SU-DHL-6 (cell line): ENCODE measurements around the gene RHOJ.

Experiments
- H2AFZ ChIP-seq: fragments of 200-600 bp; sonication (generic); 2 replicates; pipeline ENCODE4 v1.6.1; 2014; ENCODE audit warnings: low read depth, mild to moderate bottlenecking, moderate library complexity, mixed read lengths, antibody characterized with exemption, low read length; ENCODE audit not compliant: severe bottlenecking
- H3F3A ChIP-seq: fragments of 200-600 bp; shearing (Covaris generic); 2 replicates; pipeline ENCODE4 v1.6.0; 2016; ENCODE audit warnings: antibody characterized with exemption, mild to moderate bottlenecking; ENCODE audit not compliant: insufficient read depth
- H3K27ac ChIP-seq: fragments of 200-600 bp; sonication (generic); 2 replicates; pipeline ENCODE4 v1.5.1; 2016; ENCODE audit warnings: low read depth, mild to moderate bottlenecking, low read length, moderate library complexity, mixed read lengths
- H3K27me3 ChIP-seq: fragments of 200-600 bp; sonication (generic), shearing (Covaris generic); 2 replicates; pipeline ENCODE4 v1.6.0; 2014; ENCODE audit warnings: mild to moderate bottlenecking, low read length
- H3K36me3 ChIP-seq: fragments of 200-600 bp; sonication (generic); 2 replicates; pipeline ENCODE4 v1.6.1; 2014; ENCODE audit warnings: mild to moderate bottlenecking, low read length, mixed read lengths
- H3K4me2 ChIP-seq: fragments of 300-600, 200-600 bp; shearing (Covaris generic), sonication (generic); 2 replicates; pipeline ENCODE4 v1.6.0; 2014; ENCODE audit warnings: low read length, low read depth, mild to moderate bottlenecking; ENCODE audit not compliant: poor library complexity, severe bottlenecking
- H3K4me3 ChIP-seq: fragments of 200-600 bp; sonication (generic); 2 replicates; pipeline ENCODE4 v1.5.1; 2014; ENCODE audit warnings: antibody characterized with exemption, low read length, mild to moderate bottlenecking, mixed read lengths; ENCODE audit not compliant: insufficient read depth, poor library complexity, severe bottlenecking
- H3K79me2 ChIP-seq: fragments of 200-600 bp; sonication (generic); 2 replicates; pipeline ENCODE4 v1.6.1; 2014; ENCODE audit warnings: mild to moderate bottlenecking, low read length, moderate library complexity; ENCODE audit not compliant: insufficient read depth
- H3K9ac ChIP-seq: fragments of 200-600 bp; sonication (generic); 2 replicates; pipeline ENCODE4 v1.7.0; 2014; ENCODE audit warnings: mild to moderate bottlenecking, low read length
- H3K9me2 ChIP-seq: fragments of 200-600 bp; sonication (generic); replicated peaks from 2 replicates; pipeline ENCODE4 v1.6.1; 2014; ENCODE audit warnings: low read length; ENCODE audit not compliant: insufficient read depth
- H3K9me3 ChIP-seq: fragments of 200-600 bp; sonication (generic); 2 replicates; pipeline ENCODE4 v1.6.1; 2014; ENCODE audit warnings: low read length, mixed read lengths; ENCODE audit not compliant: insufficient read depth
- H4K20me1 ChIP-seq: fragments of 200-600 bp; sonication (generic); 2 replicates; pipeline ENCODE4 v1.6.1; 2014; ENCODE audit warnings: low read depth, mild to moderate bottlenecking, antibody characterized with exemption, low read length, moderate library complexity, mixed read lengths
- EZH2phosphoT487 ChIP-seq: fragments of 200-600 bp; sonication (generic), shearing (Covaris generic); conservative IDR thresholded peaks from 2 replicates; pipeline ENCODE4 v1.6.1; 2018; ENCODE audit warnings: mild to moderate bottlenecking, antibody characterized with exemption, low read length, moderate library complexity, mixed read lengths
- TF ChIP-seq, protein P1 (sequence below): fragments of 200-600 bp; sonication (generic); IDR thresholded peaks from one replicate; pipeline ENCODE4 v1.5.1; 2017; ENCODE audit warnings: antibody characterized with exemption, mild to moderate bottlenecking, low read length, moderate library complexity; ENCODE audit not compliant: insufficient read depth, poor library complexity, severe bottlenecking

The RHOJ gene

GRCh38 chr14:63212776-63213500 is 8.7 kb downstream of the RHOJ start:
- no peaks in the 10 kb centered on the region for H3K9me2 ChIP-seq
- H3K27me3 ChIP-seq = no peaks in the 10 kb centered on the region
- no peak for TF ChIP-seq EZH2phosphoT487
- TF ChIP-seq, protein P1, sequence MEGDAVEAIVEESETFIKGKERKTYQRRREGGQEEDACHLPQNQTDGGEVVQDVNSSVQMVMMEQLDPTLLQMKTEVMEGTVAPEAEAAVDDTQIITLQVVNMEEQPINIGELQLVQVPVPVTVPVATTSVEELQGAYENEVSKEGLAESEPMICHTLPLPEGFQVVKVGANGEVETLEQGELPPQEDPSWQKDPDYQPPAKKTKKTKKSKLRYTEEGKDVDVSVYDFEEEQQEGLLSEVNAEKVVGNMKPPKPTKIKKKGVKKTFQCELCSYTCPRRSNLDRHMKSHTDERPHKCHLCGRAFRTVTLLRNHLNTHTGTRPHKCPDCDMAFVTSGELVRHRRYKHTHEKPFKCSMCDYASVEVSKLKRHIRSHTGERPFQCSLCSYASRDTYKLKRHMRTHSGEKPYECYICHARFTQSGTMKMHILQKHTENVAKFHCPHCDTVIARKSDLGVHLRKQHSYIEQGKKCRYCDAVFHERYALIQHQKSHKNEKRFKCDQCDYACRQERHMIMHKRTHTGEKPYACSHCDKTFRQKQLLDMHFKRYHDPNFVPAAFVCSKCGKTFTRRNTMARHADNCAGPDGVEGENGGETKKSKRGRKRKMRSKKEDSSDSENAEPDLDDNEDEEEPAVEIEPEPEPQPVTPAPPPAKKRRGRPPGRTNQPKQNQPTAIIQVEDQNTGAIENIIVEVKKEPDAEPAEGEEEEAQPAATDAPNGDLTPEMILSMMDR = no peak
- no peaks in the 10 kb centered on the region for H3K79me2 ChIP-seq
- no peaks in the 10 kb centered on the region for H3K9me3 ChIP-seq
- no peak overlapping the region for H3K27ac ChIP-seq
- no peaks in the 10 kb centered on the region for H3K36me3 ChIP-seq
- no peaks in the 10 kb centered on the region for H3F3A ChIP-seq
- H3K4me2 ChIP-seq = no peak overlapping the region
- H4K20me1 ChIP-seq = no peaks in the 10 kb centered on the region
- no peak overlapping the region for H2AFZ ChIP-seq
- H3K9ac ChIP-seq = no peak overlapping the region
- no peak overlapping the region for H3K4me3 ChIP-seq

GRCh38 chr14:63214417-63215196 is 10.4 kb downstream of the RHOJ start:
- H2AFZ ChIP-seq = no peak overlapping the region
- TF ChIP-seq, protein P1 = no peak
- no peak for TF ChIP-seq EZH2phosphoT487
- H3K9me2 ChIP-seq = no peaks in the 10 kb centered on the region

DNA sequence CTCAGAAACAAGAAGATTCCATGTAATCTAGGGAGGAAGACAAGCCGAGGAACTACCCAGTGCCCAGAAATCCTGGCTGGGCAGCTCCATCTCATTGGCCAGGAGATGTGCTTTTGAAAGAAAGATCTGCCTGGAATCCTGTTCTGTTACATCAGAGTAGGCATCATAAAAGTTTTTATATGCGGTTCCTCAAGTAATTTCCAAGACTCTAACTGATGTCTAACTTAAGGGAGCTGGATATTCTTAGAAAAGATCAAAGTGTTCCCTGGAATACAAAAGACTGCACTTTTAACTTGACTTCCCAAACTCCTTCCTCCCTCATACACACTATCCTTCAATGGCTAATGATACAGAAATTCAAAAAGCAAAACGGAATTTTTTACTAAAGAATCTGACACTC is 16.3 kb downstream of the RHOJ start:
- H3K27me3 ChIP-seq = no peaks in the 10 kb centered on the region
- H3K36me3 ChIP-seq = no peaks in the 10 kb centered on the region
- H3K9ac ChIP-seq = no peak overlapping the region
- no peaks in the 10 kb centered on the region for H4K20me1 ChIP-seq
- no peaks in the 10 kb centered on the region for H3F3A ChIP-seq
- H3K4me3 ChIP-seq = no peak overlapping the region
- no peaks in the 10 kb centered on the region for H3K79me2 ChIP-seq
- H3K9me2 ChIP-seq = no peaks in the 10 kb centered on the region
- no peaks in the 10 kb centered on the region for H3K9me3 ChIP-seq
- no peak overlapping the region for H3K4me2 ChIP-seq
- H3K27ac ChIP-seq = no peak overlapping the region
- no peak overlapping the region for H2AFZ ChIP-seq
- TF ChIP-seq EZH2phosphoT487 = no peak
- TF ChIP-seq, protein P1 = no peak

More at GRCh38 chr14:63214417-63215196, 10.4 kb downstream of the RHOJ start:
- Histone ChIP-seq H4K20me1 (no peaks in the 10 kb centered on the region), H3K9me3 (no peaks in the 10 kb centered on the region), H3F3A (no peaks in the 10 kb centered on the region), H3K27ac (no peak overlapping the region), H3K36me3 (no peaks in the 10 kb centered on the region), H3K79me2 (no peaks in the 10 kb centered on the region), H3K4me2 (no peak overlapping the region), H3K27me3 (no peaks in the 10 kb centered on the region), H3K9ac (no peak overlapping the region), H3K4me3 (no peak overlapping the region)
